ENCODE data around the gene DIAPH2.
A peak's percentile ranks its signal among the peaks of the same experiment; 100 is the strongest.

DIAPH2 gene

DNA sequence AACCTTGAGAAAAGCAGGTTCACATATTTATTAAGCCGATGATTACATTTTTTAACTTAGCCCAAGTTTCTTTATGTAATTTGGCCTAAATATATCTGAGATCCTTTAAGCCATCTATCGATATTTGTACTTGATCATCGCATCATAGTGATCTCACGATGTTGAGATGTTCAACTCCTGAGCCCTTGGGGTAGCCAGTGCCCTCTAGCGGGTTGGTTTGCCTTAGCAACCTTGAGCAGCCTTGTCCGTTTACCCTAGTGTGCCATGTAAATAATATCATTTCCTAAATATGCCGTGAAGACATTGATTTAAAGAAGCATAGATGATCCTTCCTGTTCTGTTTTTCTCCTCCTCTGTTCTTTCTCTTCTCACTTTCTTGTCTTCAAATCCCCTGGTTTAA lies 631.3 kb downstream of the DIAPH2 start:
- no peak for DNase-seq

DNA sequence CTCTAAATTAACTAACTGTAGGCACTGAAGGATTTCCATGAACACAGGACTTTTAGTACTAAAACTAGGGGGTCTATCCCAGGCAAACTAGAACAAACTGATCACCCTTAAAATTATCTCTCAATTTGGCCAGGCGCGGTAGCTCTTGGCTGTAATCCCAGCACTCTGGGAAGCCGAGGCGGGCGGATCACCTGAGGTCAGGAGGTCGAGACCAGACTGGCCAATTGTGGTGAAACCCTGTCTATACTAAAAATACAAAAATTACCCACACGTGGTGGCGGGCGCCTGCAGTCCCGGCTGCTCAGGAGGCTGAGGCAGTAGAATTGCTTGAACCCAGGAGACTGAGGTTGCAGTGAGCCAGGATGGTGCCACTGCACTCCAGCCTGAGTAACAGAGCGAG lies 635.7 kb downstream of the DIAPH2 start:
- no peak for DNase-seq

GRCh38 chrX:97322401-97322800 lies 637.8 kb downstream of the DIAPH2 start:
- DNase-seq: no peak

- DNase-seq: no peak
These were observed 641.8 kb downstream of the DIAPH2 start for GRCh38 chrX:97326456-97326855.

GRCh38 chrX:97328853-97329390 lies 644.3 kb downstream of the DIAPH2 start:
- no peak for DNase-seq

DNA sequence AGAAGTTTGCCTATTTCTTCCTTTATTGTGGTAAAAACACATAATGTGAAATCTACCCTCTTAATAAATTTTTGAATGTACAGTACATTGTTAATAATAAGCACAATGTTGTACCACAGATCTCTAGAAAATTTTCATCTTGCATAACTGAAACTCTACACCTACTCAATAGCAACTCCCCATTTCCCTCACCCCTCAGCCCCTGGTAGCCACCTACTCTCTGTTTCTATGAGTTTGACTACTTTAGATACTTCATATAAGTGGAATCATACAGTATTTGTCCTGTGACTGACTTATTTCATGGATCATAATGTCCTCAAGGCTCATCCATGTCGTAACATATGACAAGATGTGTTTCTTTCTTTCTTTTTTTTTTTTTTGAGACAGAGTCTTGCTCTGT lies 645.5 kb downstream of the DIAPH2 start:
- DNase-seq: no peak

GRCh38 chrX:97332963-97333362 lies 648.3 kb downstream of the DIAPH2 start:
- DNase-seq: no peak

DNA sequence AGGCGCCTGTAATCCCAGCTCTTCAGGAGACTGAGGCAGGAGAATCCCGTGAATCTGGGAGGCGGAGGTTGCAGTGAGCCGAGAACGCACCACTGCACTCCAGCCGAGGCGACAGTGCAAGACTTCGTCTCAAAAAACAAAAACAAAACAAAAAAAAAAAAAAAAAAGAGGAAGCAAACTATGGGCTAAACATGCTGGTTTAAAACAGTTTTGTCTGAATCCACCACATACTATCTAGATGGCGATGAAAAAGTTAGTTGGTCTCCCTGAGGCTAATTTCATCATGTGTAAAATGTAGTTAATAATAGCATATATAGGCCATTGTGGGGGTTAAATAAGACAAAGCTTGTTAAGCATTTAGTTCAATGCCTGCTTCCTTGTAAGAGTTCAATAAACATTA lies 650.2 kb downstream of the DIAPH2 start:
- no peak for DNase-seq

DNA sequence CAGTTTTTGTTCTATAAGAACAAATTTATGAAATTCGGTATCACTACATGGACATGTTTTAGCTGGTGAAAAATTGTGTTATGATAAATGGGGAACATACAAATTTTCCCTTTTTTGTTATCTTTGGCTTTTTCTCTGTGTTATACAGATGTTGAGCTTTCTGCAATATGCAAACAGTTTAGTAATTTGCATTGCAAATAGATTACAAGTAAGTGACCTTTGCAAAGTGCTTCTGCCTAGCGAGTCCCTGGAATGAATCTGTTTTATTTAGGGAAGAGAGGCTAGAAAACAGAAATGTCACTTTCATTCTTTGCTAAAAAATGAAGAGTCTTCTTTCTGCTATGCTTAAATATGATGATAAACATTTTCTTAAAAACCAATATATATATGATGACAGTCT lies 660.1 kb downstream of the DIAPH2 start:
- no peak for DNase-seq

GRCh38 chrX:97358941-97359340 lies 674.3 kb downstream of the DIAPH2 start:
- DNase-seq: no peak

GRCh38 chrX:97363843-97364242 lies 679.2 kb downstream of the DIAPH2 start:
- no peak for DNase-seq

GRCh38 chrX:97366237-97366636 lies 681.6 kb downstream of the DIAPH2 start:
- no peak for DNase-seq

- no peak for DNase-seq
These were observed 682.5 kb downstream of the DIAPH2 start for GRCh38 chrX:97367125-97367524.

DNA sequence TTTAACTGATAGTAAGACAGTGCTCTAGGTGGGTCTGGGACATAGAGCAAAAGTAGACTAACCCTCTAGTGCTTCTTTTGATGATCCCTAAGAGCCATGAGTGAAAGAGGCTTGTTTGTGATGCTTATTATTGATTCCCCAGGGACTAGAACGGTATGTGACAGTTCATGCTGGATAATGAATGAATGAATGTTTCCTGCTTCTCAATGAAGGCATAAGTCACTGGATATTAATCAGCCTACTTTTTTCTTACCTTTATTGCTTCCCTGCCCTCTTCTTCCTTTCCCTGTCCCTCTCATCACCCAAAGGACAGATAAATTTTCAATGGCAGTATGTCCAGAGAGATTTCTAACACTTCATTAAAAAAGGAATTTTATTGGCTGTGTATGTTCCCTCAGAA lies 685.3 kb downstream of the DIAPH2 start:
- no peak for DNase-seq

DNA sequence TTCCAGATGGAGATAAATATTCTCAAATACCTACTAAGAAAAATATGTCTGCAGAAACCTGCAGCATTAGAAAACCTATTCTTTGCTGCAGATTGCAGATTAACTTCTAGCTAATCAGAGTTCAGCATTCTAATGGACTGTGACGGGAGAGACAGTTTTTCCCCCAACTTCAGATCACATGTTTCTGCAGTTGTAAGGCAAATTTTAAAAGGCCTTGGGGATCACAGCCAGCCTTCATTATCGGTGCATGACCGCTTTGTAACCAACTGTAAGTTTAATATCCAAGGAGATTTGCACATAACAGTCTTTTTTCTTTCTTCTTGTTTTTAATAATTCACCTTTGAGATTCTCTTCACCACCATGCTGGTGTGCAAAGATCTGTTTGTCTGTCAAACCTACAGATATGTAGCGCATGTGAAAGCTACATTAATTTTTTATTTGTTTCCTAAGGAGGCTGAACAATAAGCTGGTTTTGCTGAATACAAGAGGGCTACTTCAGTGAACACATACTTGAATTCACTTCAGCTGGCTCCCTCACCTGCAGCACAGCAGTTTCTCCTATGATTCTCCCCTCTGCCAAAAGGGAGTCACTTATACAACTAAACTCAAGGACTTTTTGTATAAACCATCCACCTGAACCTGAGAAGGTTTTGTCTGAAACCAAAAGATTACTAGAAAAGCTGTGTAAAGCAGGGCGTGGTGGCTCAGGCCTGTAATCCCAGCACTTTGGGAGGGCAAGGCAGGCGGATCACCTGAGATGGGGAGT lies 687.5 kb downstream of the DIAPH2 start:
- no peak for DNase-seq

DNA sequence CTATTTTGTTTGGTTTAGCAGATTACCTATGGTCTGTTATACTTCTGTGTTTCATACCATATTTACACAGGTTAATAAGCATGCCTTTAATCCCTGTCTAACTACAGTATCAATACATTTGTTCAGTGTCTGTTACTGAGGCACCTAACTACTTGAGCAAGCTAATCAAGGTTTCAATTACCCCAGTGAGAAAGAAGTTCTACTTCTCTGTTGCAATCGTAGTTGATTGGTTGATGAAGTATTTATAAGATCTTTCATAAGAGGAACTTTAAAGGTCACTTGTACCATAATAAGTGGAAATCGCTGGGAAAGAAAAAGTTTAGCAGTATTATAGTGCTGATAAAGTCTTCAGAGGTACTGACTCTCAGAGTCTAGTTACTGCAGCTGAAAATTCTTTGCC lies 689.6 kb downstream of the DIAPH2 start:
- DNase-seq: no peak

- no peak for DNase-seq
These were observed 695.6 kb downstream of the DIAPH2 start for GRCh38 chrX:97380200-97380599.

- no peak for DNase-seq
These were observed 700.0 kb downstream of the DIAPH2 start for GRCh38 chrX:97384685-97385084.

DNA sequence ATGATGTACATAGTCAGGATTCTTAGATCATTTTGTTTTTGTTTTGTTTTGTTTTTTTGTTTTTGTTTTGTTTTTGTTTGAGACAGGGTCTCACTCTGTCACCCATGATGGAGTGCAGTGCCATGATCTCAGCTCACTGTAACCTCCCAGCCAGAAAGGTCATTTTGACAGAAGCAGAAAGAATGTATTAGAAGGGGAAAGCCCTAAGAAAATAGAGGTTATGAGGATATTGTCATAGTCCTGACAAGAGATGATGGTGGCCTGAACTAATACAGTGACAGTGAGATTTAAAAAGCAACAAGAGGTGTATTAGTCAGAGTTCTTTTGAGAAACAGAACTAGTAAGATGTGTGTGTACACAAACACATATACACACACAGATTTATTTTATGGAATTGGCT lies 702.4 kb downstream of the DIAPH2 start:
- no peak for DNase-seq

GRCh38 chrX:97389761-97390192 lies 705.1 kb downstream of the DIAPH2 start:
- no peak for DNase-seq

DNA sequence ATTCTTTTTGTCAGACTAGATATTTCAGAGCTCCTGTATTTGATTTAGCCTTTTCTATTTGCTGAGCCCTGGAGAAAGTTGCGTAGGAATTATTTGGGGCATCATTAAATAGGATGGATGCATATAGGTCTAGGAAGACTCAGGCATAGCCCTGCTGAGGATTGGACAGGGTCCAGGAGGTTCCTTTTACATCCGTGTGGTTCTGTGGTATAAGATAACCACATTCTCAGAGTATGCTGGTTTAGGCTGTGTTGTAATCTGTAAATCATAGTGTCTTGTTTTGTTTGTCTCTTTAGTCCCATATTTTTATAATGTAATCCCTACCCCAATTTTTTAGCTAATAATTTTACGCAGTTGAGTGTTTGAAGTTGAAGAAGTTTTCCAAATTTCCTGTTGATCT lies 712.7 kb downstream of the DIAPH2 start:
- DNase-seq: peak; percentile 5

DNA sequence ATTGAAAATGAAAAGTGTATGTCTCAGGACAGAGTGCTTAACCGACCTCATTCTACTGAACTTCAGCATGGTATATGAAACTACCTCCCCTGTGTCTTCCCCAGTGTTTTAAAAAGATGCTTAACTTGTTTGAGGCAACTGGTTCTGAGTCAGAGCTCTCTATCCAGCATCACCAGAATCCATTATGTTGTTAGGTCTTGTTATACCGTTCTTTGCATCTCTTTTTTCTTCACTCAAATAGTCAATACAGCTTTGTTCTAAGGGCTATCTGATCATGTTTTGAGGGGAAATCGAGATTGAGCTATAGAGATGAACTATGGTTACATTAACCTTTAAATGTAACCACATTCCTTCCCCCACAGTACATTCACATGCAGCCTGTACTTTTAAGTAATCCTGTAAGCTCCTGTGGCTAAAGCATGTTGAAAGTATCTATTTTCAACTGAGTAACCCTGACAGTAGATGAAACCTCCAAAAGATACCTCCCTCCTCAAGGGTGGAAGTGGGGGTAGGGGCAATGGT lies 713.4 kb downstream of the DIAPH2 start:
- no peak for DNase-seq

DNA sequence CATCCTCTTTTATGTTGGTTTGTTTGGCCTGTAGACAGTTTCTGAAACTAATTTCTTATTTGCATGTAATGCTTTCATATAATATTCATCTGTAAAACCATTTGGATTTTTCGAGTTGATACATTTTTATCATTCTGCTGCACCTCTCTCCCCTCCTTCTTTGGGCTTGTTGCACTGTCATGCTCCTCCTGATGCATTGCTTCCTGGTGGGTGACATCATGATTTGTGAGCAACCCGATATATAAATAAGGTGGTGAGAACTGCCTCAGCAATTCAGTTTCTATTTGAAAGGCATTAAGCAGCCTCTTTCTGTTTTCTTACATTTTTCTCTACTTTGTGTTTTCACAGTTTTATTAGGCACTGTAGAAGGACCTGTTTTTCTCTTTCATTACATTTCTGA lies 714.8 kb downstream of the DIAPH2 start:
- DNase-seq: peak; percentile 2

DNA sequence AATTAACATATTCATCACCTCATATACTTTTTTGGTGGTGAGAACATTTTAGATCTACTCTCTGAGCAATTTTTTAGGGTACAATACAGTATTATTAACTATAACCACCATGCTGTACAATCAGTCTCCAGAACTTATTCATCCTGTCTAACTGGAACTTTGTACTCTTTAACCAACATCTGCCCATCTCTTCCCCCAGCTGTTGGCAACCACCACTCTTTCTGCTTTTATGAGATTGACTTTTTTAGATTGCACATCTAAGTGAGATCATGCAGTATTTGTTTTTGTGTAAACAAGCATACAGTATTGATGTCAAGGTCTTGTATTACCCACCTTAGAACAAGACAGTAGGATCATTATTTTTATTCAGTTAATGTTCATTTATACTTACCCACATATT lies 715.9 kb downstream of the DIAPH2 start:
- no peak for DNase-seq

- DNase-seq: no peak
These were observed 716.5 kb downstream of the DIAPH2 start for GRCh38 chrX:97401154-97401553.

Data from hematopoietic multipotent progenitor cell treated with erythropoietin and hydrocortisone succinate and interleukin-3 and kit ligand, for 6 days (in vitro differentiated cells).